Fibroblast of lung (primary cell): ENCODE data around the gene KRTAP19-5.

Source experiments
- EZH2 ChIP-seq: IDR thresholded peaks from 2 replicates; pipeline ENCODE4 v1.5.1; 2012; ENCODE audit warnings: low read length, control low read depth, mild to moderate bottlenecking; ENCODE audit errors: missing control alignments
- TF ChIP-seq, protein P1 (sequence below), 2 donors: IDR thresholded peaks in 1 of 2; conservative IDR thresholded peaks in 1 of 2; 1 replicate in 1 of 2; 2 replicates in 1 of 2; pipeline ENCODE4 v1.5.1; 2011 to 2012; ENCODE audit warnings: low read length in 2 of 2, control low read depth in 1 of 2, inconsistent platforms in 1 of 2, low read depth in 1 of 2, mild to moderate bottlenecking in 1 of 2

DNA sequence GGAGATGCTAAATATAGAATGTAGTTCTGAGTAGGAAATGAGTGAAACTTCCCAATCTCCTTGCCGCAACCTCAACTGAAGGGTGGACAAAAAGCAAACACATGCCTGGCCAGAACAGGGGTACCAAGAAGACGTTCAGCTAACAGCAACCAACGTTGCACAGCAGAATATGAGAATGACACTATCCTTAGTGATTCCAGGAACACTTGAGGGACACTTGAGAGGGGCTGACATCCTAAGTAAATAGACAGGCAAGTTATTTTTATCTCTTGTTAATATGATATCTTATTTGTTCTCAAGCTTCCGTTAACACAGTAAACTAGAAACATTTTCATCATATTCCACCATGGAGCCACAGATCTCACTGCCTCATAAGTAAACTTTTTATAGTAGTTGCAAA is 22.7 kb downstream of the KRTAP19-5 start:
- TF ChIP-seq EZH2, result no peak
- TF ChIP-seq, protein P1, sequence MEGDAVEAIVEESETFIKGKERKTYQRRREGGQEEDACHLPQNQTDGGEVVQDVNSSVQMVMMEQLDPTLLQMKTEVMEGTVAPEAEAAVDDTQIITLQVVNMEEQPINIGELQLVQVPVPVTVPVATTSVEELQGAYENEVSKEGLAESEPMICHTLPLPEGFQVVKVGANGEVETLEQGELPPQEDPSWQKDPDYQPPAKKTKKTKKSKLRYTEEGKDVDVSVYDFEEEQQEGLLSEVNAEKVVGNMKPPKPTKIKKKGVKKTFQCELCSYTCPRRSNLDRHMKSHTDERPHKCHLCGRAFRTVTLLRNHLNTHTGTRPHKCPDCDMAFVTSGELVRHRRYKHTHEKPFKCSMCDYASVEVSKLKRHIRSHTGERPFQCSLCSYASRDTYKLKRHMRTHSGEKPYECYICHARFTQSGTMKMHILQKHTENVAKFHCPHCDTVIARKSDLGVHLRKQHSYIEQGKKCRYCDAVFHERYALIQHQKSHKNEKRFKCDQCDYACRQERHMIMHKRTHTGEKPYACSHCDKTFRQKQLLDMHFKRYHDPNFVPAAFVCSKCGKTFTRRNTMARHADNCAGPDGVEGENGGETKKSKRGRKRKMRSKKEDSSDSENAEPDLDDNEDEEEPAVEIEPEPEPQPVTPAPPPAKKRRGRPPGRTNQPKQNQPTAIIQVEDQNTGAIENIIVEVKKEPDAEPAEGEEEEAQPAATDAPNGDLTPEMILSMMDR (conservative IDR thresholded peaks at IDR 0.05 in 1 of 2, IDR thresholded peaks at IDR 0.05 in 1 of 2; ENCODE audit: low read depth in 1 of 2, low read length in 2 of 2), result no peak
